IPS DF 4.7 (cell line): Measurements from ENCODE around the gene LDLRAD4.

Experiments used
- DNase-seq: peaks from one replicate; pipeline ENCODE4 v3.0.0-alpha.2; 2013; ENCODE audit warnings: low spot score; ENCODE audit errors: extremely low read depth

The LDLRAD4 gene

GRCh38 chr18:13366962-13367892 lies 148.7 kb downstream of the LDLRAD4 start:
- DNase-seq = no peak

GRCh38 chr18:13368080-13368813 lies 149.7 kb downstream of the LDLRAD4 start:
- DNase-seq = no peak

GRCh38 chr18:13369353-13369752 lies 150.8 kb downstream of the LDLRAD4 start:
- DNase-seq = no peak

GRCh38 chr18:13369756-13370510 lies 151.4 kb downstream of the LDLRAD4 start:
- DNase-seq = no peak

GRCh38 chr18:13370995-13371625 lies 152.6 kb downstream of the LDLRAD4 start:
- no peak for DNase-seq

- no peak for DNase-seq
Observed at GRCh38 chr18:13371689-13372418, 153.3 kb downstream of the LDLRAD4 start.

- no peak for DNase-seq
Observed at GRCh38 chr18:13372531-13372951, 154.0 kb downstream of the LDLRAD4 start.

- no peak for DNase-seq
Observed at GRCh38 chr18:13374096-13374467, 155.5 kb downstream of the LDLRAD4 start.

GRCh38 chr18:13374468-13375301 lies 156.1 kb downstream of the LDLRAD4 start:
- DNase-seq = no peak

GRCh38 chr18:13375302-13376255 lies 157.0 kb downstream of the LDLRAD4 start:
- DNase-seq = no peak

- no peak for DNase-seq
Observed at GRCh38 chr18:13376298-13376840, 157.8 kb downstream of the LDLRAD4 start.

- DNase-seq = no peak
Observed at GRCh38 chr18:13376841-13377351, 158.3 kb downstream of the LDLRAD4 start.

- no peak for DNase-seq
Observed at GRCh38 chr18:13377496-13377895, 158.9 kb downstream of the LDLRAD4 start.

GRCh38 chr18:13378150-13378549 lies 159.6 kb downstream of the LDLRAD4 start:
- no peak for DNase-seq

GRCh38 chr18:13379062-13379865 lies 160.7 kb downstream of the LDLRAD4 start:
- DNase-seq = no peak

- DNase-seq = no peak
Observed at GRCh38 chr18:13379930-13380690, 161.6 kb downstream of the LDLRAD4 start.
